ENCODE measurements around the gene IQSEC1. TPM values are rescaled to one million over a fixed set of nuclear protein-coding genes. Genes with fewer than 3 reads are reported as not detected.

Gene IQSEC1
- polyA plus RNA-seq, 3 donors = 9.5 to 36.8 (median 26.8) TPM

- WGBS, 3 donors = 67 to 84% (median 78%) methylated on average over 8 of the region's 8 CpGs
- H3K27ac ChIP-seq (ENCODE audit: low read depth, low read length) = no peak overlapping the region
Measured at GRCh38 chr3:12946649-12947316, 126.4 kb downstream of the IQSEC1 start.

GRCh38 chr3:12946251-12946648 lies 127.0 kb downstream of the IQSEC1 start:
- 70 to 89% (median 78%) methylated on average over 6 of the region's 6 CpGs for WGBS, 3 donors
- no peak overlapping the region for H3K27ac ChIP-seq (ENCODE audit: low read depth, low read length)

GRCh38 chr3:12944849-12945248 lies 128.4 kb downstream of the IQSEC1 start:
- no peak overlapping the region for H3K27ac ChIP-seq (ENCODE audit: low read depth, low read length)
- 71 to 91% (median 87%) methylated on average over 6 of the region's 6 CpGs for WGBS, 3 donors

GRCh38 chr3:12944413-12944812 lies 128.8 kb downstream of the IQSEC1 start:
- 73 to 88% (median 77%) methylated on average over 15 of the region's 15 CpGs for WGBS, 3 donors
- no peak overlapping the region for H3K27ac ChIP-seq (ENCODE audit: low read depth, low read length)

- 72 to 91% (median 90%) methylated on average over 22 of the region's 22 CpGs for whole genome bisulfite sequencing, 3 donors
- H3K27ac ChIP-seq (ENCODE audit: low read depth, low read length) = no peak overlapping the region
Measured at GRCh38 chr3:12943124-12944021, 129.9 kb downstream of the IQSEC1 start.

- no peak overlapping the region for H3K27ac ChIP-seq (ENCODE audit: low read depth, low read length)
- WGBS, 3 donors = 96 to 97% (median 97%) methylated on average over 24 to 26 of the region's 26 CpGs
Measured at GRCh38 chr3:12941495-12942023, 131.7 kb downstream of the IQSEC1 start.

GRCh38 chr3:12940854-12941253 lies 132.4 kb downstream of the IQSEC1 start:
- WGBS, 3 donors = 87 to 90% (median 87%) methylated on average over 6 of the region's 6 CpGs
- no peak overlapping the region for H3K27ac ChIP-seq (ENCODE audit: low read depth, low read length)

GRCh38 chr3:12939137-12939536 lies 134.1 kb downstream of the IQSEC1 start:
- 76 to 88% (median 80%) methylated on average over 10 of the region's 10 CpGs for WGBS, 3 donors
- no peak overlapping the region for H3K27ac ChIP-seq (ENCODE audit: low read depth, low read length)

- 52 to 76% (median 53%) methylated on average over 10 of the region's 10 CpGs for WGBS, 3 donors
- H3K27ac ChIP-seq (ENCODE audit: low read depth, low read length) = no peak overlapping the region
Measured at GRCh38 chr3:12938258-12938711, 134.9 kb downstream of the IQSEC1 start.

- WGBS, 3 donors = 96 to 97% (median 97%) methylated on average over 67 of the region's 67 CpGs
- H3K27ac ChIP-seq (ENCODE audit: low read depth, low read length) = no peak overlapping the region
Measured at GRCh38 chr3:12935861-12936830, 137.1 kb downstream of the IQSEC1 start.

- H3K27ac ChIP-seq (ENCODE audit: low read depth, low read length) = no peak overlapping the region
- 90 to 94% (median 92%) methylated on average over 37 of the region's 37 CpGs for WGBS, 3 donors
Measured at GRCh38 chr3:12935023-12935860, 138.0 kb downstream of the IQSEC1 start.

- H3K27ac ChIP-seq (ENCODE audit: low read depth, low read length) = no peak overlapping the region
- 17 to 38% (median 34%) methylated on average over 8 of the region's 8 CpGs for WGBS, 3 donors
Measured at GRCh38 chr3:12934431-12934830, 138.8 kb downstream of the IQSEC1 start.

- H3K27ac ChIP-seq (ENCODE audit: low read depth, low read length) = no peak overlapping the region
- WGBS, 3 donors = 86 to 89% (median 87%) methylated on average over 7 of the region's 7 CpGs
Measured at GRCh38 chr3:12933901-12934300, 139.3 kb downstream of the IQSEC1 start.

- WGBS, 3 donors = 77 to 81% (median 77%) methylated on average over 13 of the region's 13 CpGs
- no peak overlapping the region for H3K27ac ChIP-seq (ENCODE audit: low read depth, low read length)
Measured at GRCh38 chr3:12932754-12933153, 140.5 kb downstream of the IQSEC1 start.

- H3K27ac ChIP-seq (ENCODE audit: low read depth, low read length) = no peak overlapping the region
- WGBS, 3 donors = 78 to 85% (median 84%) methylated on average over 10 of the region's 10 CpGs
Measured at GRCh38 chr3:12932347-12932746, 140.9 kb downstream of the IQSEC1 start.

- no peak overlapping the region for H3K27ac ChIP-seq (ENCODE audit: low read depth, low read length)
- 74 to 75% (median 74%) methylated on average over 14 of the region's 14 CpGs for WGBS, 3 donors
Measured at GRCh38 chr3:12931273-12931905, 141.8 kb downstream of the IQSEC1 start.

GRCh38 chr3:12929801-12930200 lies 143.4 kb downstream of the IQSEC1 start:
- no peak overlapping the region for H3K27ac ChIP-seq (ENCODE audit: low read depth, low read length)

More at GRCh38 chr3:12929801-12930200, 143.4 kb downstream of the IQSEC1 start:
- 78 to 89% (median 82%) methylated on average over 6 of the region's 6 CpGs for WGBS, 3 donors

All from adipose tissue (tissue), 3 donors.